ENCODE measurements around the gene SNX24.
"Not testable (repeated sequence)": the region's sequence is repeated elsewhere in the genome, so short reads cannot be mapped to it uniquely, and the experiment has no call there.

Gene SNX24

DNA sequence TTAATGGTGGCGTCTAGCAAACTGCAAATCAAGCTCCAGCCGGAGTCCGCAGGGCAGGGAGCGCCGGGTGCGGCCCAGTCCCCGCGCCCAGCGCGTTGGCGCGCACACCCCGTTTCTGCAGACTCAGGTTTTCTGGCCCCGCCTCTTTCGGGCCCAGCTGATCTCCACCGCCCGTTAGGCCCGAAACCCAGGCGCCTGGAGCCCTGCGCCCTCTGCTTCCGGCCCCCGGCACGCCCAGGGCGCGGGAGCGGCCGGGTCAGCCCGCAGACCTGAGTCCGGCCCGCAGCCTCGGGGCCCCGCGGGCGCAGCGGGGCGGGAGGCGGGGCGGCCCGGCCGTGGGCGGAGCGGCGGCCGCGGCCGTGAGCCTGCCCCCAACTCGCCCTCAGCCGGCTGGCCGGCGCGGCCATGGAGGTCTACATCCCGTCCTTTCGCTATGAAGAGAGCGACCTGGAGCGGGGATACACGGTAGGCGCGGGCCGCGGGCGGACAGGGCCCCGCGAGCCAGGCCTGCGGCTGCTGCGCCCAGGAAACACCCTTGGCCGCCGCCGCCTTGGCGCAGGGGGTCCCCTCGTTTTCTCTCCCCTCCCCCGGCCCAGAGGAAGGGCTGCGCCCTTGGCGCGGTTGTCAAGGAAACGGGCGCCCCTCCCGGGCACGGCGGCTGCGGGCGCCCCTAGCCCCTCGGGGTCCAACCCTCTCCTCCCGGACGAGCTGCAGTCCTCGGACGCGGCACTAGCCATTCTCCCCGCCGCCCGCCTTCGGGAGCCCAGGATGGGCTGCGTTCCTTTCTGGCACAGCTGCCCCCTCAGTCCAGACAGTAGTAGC lies at the start of gene SNX24:
Gene SNX24 (plus strand): TSS at position 385 of the 822 bp plus-strand sequence. CDS start 21 bp downstream, at position 406.
- peak; percentile 50 for DNase-seq (ENCODE audit: low read depth, low spot score)

GRCh38 chr5:122805481-122805880 lies 39.9 kb upstream of the SNX24 start:
- no peak for DNase-seq (ENCODE audit: low read depth, low spot score)

GRCh38 chr5:122810405-122810804 lies 35.0 kb upstream of the SNX24 start:
- no peak for DNase-seq (ENCODE audit: low read depth, low spot score)

- DNase-seq (ENCODE audit: low read depth, low spot score), result no peak
Observed at GRCh38 chr5:122815218-122815767, 30.1 kb upstream of the SNX24 start.

- no peak for DNase-seq (ENCODE audit: low read depth, low spot score)
Observed at GRCh38 chr5:122816756-122817155, 28.7 kb upstream of the SNX24 start.

DNA sequence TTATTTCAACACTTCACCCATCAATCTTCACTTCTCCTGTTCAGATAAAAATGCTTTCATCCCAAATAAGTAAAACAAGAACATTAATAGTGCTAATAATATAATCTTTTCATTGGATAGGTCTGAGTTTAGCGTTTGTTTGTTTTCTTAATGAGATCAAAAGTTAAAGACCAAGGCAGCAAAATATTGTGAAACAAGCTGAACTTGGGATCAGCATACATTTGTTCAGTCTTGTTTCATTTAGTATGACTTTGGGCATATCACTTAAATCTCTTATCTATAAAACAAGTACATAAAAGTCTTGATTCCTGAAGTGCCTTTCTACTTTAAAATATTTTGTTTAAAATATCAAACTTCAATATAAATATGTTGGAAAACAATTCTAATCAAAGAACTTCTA lies 13.4 kb upstream of the SNX24 start:
- DNase-seq (ENCODE audit: low read depth, low spot score), result no peak

GRCh38 chr5:122835681-122836080 lies 9.7 kb upstream of the SNX24 start:
- no peak for DNase-seq (ENCODE audit: low read depth, low spot score)

GRCh38 chr5:122836947-122837346 lies 8.5 kb upstream of the SNX24 start:
- DNase-seq (ENCODE audit: low read depth, low spot score), result no peak

GRCh38 chr5:122839731-122840130 lies 5.7 kb upstream of the SNX24 start:
- DNase-seq (ENCODE audit: low read depth, low spot score), result no peak

- no peak for DNase-seq (ENCODE audit: low read depth, low spot score)
Observed at GRCh38 chr5:122842016-122842580, 3.3 kb upstream of the SNX24 start.

DNA sequence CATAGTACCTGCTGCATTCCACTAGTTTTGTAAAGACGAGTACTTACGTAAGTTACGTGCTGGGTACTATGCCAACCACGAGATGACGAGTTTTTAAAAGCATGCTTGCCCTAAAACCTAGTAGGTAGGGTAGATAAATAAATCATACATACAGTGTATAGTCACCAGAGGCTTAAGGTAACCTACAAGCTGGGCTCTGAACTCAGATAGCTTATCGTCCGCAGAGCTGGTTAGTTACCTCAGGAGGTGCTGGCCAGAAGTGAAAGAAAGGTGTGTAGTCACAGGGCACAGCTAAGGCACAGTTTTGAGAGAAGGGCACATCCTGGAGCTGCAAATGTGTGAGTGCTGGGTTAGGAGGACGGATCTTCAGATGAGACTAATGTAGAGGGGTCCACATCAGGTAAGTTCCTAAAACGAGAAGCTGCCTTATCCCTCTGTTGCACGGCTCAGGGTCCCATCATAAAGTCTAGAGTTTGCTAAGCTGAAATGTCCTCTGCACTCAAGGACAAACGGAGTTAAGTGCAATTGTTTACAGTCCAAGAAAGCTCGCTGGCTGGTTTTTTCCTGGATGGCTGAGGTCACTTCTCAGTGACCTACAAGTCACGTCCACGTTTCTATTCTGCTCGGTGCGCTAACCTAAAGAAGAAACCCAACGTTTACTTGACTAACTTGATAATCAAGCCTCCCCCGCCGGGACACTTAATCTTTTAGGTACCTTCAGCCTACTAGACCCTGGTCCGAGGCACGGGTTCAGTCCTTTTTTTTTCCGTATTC lies 1.1 kb upstream of the SNX24 start:
- no peak for DNase-seq (ENCODE audit: low read depth, low spot score)

- DNase-seq (ENCODE audit: low read depth, low spot score), result no peak
Observed at GRCh38 chr5:122844910-122845228, 544 bp upstream of the SNX24 start.

- DNase-seq (ENCODE audit: low read depth, low spot score), result no peak
Observed at GRCh38 chr5:122846051-122846550, 688 bp downstream of the SNX24 start.

- DNase-seq (ENCODE audit: low read depth, low spot score), result no peak
Observed at GRCh38 chr5:122847687-122848081, 2.3 kb downstream of the SNX24 start.

GRCh38 chr5:122849771-122850170 lies 4.4 kb downstream of the SNX24 start:
- no peak for DNase-seq (ENCODE audit: low read depth, low spot score)

- not testable (repeated sequence) for DNase-seq (ENCODE audit: low read depth, low spot score)
Observed at GRCh38 chr5:122857538-122857937, 12.1 kb downstream of the SNX24 start.

GRCh38 chr5:122858451-122858850 lies 13.0 kb downstream of the SNX24 start:
- DNase-seq (ENCODE audit: low read depth, low spot score), result no peak

DNA sequence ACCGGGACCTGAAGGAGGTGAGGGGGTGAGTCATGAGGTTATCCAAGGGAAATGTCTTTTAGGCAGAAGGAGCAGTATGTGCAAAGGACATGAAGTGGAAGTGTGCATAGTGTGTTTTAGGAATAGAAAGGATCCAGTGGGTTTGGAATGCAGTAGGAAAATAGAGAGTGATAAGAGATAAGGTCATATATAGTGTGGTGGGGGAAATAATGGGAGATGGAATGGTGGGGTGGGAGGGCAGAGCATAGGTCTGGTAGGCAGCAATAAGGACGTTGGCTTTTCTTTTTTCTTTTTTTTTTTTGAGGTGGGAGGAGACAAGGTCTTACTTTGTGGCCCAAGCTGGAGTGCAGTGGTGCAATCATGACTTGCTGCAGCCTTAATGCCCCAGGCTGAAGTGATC lies 17.8 kb downstream of the SNX24 start:
- DNase-seq (ENCODE audit: low read depth, low spot score), result no peak

- DNase-seq (ENCODE audit: low read depth, low spot score), result no peak
Observed at GRCh38 chr5:122863721-122864120, 18.3 kb downstream of the SNX24 start.

- no peak for DNase-seq (ENCODE audit: low read depth, low spot score)
Observed at GRCh38 chr5:122864400-122864799, 19.0 kb downstream of the SNX24 start.

DNA sequence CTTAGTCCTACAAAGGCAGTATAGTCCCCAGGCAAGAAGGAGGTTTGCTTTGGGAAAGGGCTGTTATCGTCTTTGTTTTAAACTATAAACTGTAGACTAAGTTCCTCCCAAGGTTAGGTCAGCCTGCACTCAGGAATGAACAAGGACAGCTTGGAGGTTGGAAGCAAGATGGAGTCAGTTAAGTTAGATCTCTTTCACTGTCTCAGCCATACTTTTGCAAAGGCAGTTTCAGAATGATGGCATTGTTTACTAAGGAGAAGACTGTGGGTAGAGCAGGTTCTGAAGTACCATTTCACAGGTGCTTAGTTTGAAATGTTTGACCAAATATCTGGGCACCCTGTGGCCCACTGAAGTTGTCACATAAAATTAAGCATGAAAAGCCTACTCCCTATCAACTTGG lies 19.4 kb downstream of the SNX24 start:
- DNase-seq (ENCODE audit: low read depth, low spot score), result no peak

DNA sequence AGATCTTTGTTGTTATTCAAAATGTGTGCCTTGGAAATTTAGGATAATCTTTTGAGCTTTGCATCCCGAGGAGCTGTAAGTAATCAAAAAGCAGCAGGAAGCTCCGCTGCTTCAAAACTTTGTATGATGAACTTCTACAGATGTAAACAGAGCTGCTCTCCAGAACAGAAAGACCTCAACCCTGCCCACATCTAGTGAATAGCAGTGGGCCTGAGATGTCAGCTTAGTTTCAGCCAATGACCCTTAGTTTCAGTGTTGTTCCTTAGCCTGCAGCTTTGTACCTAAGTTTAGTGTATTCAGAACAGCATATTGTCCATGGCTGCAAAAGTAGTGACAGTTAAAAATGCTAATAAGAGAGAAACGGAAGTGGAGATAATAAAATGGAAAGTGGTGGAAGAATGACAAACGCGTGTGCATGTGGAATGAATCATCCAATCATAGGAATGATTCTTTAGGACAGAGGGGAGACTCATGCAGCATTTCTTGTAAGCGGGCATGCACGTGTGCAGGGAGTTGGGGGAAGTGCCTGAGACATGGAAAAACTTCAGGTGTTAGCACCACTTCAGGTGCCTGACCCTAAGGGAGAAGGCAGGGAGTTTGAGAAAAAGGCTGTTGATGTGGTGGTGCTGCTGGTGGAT lies 24.9 kb downstream of the SNX24 start:
- DNase-seq (ENCODE audit: low read depth, low spot score), result no peak
